HK-2 (cell line): ENCODE results near the gene TMEM14A.
"Not testable (repeated sequence)": the region's sequence is repeated elsewhere in the genome, so short reads cannot be mapped to it uniquely, and the experiment has no call there.

Source experiments
- DNase-seq: peaks from one replicate; pipeline ENCODE4 v3.0.0-alpha.2; 2018; ENCODE audit not compliant: unreplicated experiment

The TMEM14A gene

GRCh38 chr6:52657870-52658269 is 13.0 kb upstream of the TMEM14A start:
- DNase-seq = no peak

- no peak for DNase-seq
Measured at GRCh38 chr6:52661551-52661950, 9.4 kb upstream of the TMEM14A start.

GRCh38 chr6:52662031-52662430 is 8.9 kb upstream of the TMEM14A start:
- DNase-seq = peak; percentile 30

GRCh38 chr6:52663120-52663935 is 7.6 kb upstream of the TMEM14A start:
- peak; percentile 50 for DNase-seq

- DNase-seq = no peak
Measured at GRCh38 chr6:52663936-52664185, 7.1 kb upstream of the TMEM14A start.

- peak; percentile 95 for DNase-seq
Measured at GRCh38 chr6:52664186-52664990, 6.5 kb upstream of the TMEM14A start.

GRCh38 chr6:52664991-52665686 is 5.8 kb upstream of the TMEM14A start:
- no peak for DNase-seq

GRCh38 chr6:52666071-52666470 is 4.8 kb upstream of the TMEM14A start:
- no peak for DNase-seq

- DNase-seq = no peak
Measured at GRCh38 chr6:52666523-52666922, 4.4 kb upstream of the TMEM14A start.

- DNase-seq = no peak
Measured at GRCh38 chr6:52667572-52667971, 3.3 kb upstream of the TMEM14A start.

- DNase-seq = no peak
Measured at GRCh38 chr6:52671676-52672075, 763 bp downstream of the TMEM14A start.

GRCh38 chr6:52672412-52673025 is 1.6 kb downstream of the TMEM14A start:
- DNase-seq = peak; percentile 16

GRCh38 chr6:52674666-52675065 is 3.8 kb downstream of the TMEM14A start:
- no peak for DNase-seq

GRCh38 chr6:52675372-52675771 is 4.5 kb downstream of the TMEM14A start:
- DNase-seq = no peak

- not testable (repeated sequence) for DNase-seq
Measured at GRCh38 chr6:52676631-52677030, 5.7 kb downstream of the TMEM14A start.

GRCh38 chr6:52681416-52681815 is 10.5 kb downstream of the TMEM14A start:
- DNase-seq = no peak

GRCh38 chr6:52686878-52687699 is 16.2 kb downstream of the TMEM14A start:
- no peak for DNase-seq

GRCh38 chr6:52689857-52690256 is 18.9 kb downstream of the TMEM14A start:
- no peak for DNase-seq

- DNase-seq = no peak
Measured at GRCh38 chr6:52691718-52692117, 20.8 kb downstream of the TMEM14A start.

GRCh38 chr6:52693773-52694172 is 22.9 kb downstream of the TMEM14A start:
- DNase-seq = no peak

- no peak for DNase-seq
Measured at GRCh38 chr6:52694404-52694803, 23.5 kb downstream of the TMEM14A start.
